Ishikawa (cell line): Measurements from ENCODE around the gene CHAF1A.

ENCODE experiments used
- EP300 ChIP-seq: IDR thresholded peaks from 2 replicates; pipeline ENCODE4 v1.6.1; 2012; ENCODE audit warnings: borderline replicate concordance
- NFIC ChIP-seq: IDR thresholded peaks from 2 replicates; pipeline ENCODE4 v1.6.1; 2012
- REST ChIP-seq: IDR thresholded peaks from 2 replicates; pipeline ENCODE4 v1.6.1; 2012; ENCODE audit warnings: low read depth, mild to moderate bottlenecking
- TAF1 ChIP-seq: IDR thresholded peaks from 2 replicates; pipeline ENCODE4 v1.6.1; 2012; ENCODE audit warnings: low read depth, mild to moderate bottlenecking

GRCh38 chr19:4370418-4371041 is 31.9 kb upstream of the CHAF1A start:
- TF ChIP-seq TAF1 (no peak), NFIC (no peak), EP300 (no peak), REST (no peak)
